Liver (tissue), 9 donors: ENCODE results near the gene CLIC1. TPM values are rescaled to one million over a fixed set of nuclear protein-coding genes. Genes with fewer than 3 reads are reported as not detected.

ENCODE experiments used
- DNase-seq: peaks from one replicate; pipeline ENCODE4 v3.0.0-alpha.2; 2017; ENCODE audit warnings: low spot score
- H3K27ac ChIP-seq, 2 donors: one replicate each; pipeline ENCODE4 v1.7.0; 2013; ENCODE audit warnings: inconsistent platforms in 2 of 2, low read length in 2 of 2, control low read depth in 1 of 2, low read depth in 1 of 2, mild to moderate bottlenecking in 1 of 2
- H3K27me3 ChIP-seq, 4 donors: one replicate each; pipeline versions ENCODE4 v1.6.1 to v1.7.0; 2013; ENCODE audit warnings: low read length in 3 of 4, inconsistent platforms in 1 of 4, mild to moderate bottlenecking in 1 of 4, moderate library complexity in 1 of 4; ENCODE audit not compliant: control insufficient read depth in 4 of 4, insufficient read depth in 4 of 4
- H3K36me3 ChIP-seq, 4 donors: one replicate each; pipeline versions ENCODE4 v1.6.1 to v1.7.0; 2013; ENCODE audit warnings: low read length in 3 of 4, mild to moderate bottlenecking in 3 of 4, low read depth in 1 of 4, moderate library complexity in 1 of 4; ENCODE audit not compliant: control insufficient read depth in 4 of 4, insufficient read depth in 3 of 4
- H3K4me1 ChIP-seq, 4 donors: one replicate each; pipeline versions ENCODE4 v1.6.1 to v1.7.0; 2013; ENCODE audit warnings: low read length in 3 of 4, mild to moderate bottlenecking in 3 of 4, moderate library complexity in 1 of 4; ENCODE audit not compliant: control insufficient read depth in 4 of 4, insufficient read depth in 4 of 4
- H3K4me3 ChIP-seq, 3 donors: one replicate each; pipeline versions ENCODE4 v1.6.1 to v1.7.0; 2013; ENCODE audit warnings: low read length in 3 of 3, control low read depth in 1 of 3, low read depth in 1 of 3, mild to moderate bottlenecking in 1 of 3
- H3K9ac ChIP-seq, 2 donors: one replicate each; pipeline ENCODE4 v1.7.0; 2013; ENCODE audit warnings: low read length in 2 of 2, mild to moderate bottlenecking in 2 of 2, moderate library complexity in 2 of 2, control low read depth in 1 of 2, low read depth in 1 of 2
- H3K9me3 ChIP-seq, 4 donors: one replicate each; pipeline versions ENCODE4 v1.6.1 to v1.7.0; 2013; ENCODE audit warnings: low read length in 3 of 4; ENCODE audit not compliant: control insufficient read depth in 4 of 4
- EGR1 ChIP-seq, 2 donors: IDR thresholded peaks; 2 replicates each; pipeline ENCODE4 v1.6.1; 2016 to 2018; ENCODE audit warnings: antibody characterized with exemption in 2 of 2, low read depth in 2 of 2
- FOXA1 ChIP-seq: IDR thresholded peaks from 2 replicates; pipeline ENCODE4 v1.6.1; 2016; ENCODE audit warnings: antibody characterized with exemption
- FOXA2 ChIP-seq: IDR thresholded peaks from 2 replicates; pipeline ENCODE4 v1.6.1; 2016; ENCODE audit warnings: antibody characterized with exemption
- GABPA ChIP-seq, 2 donors: IDR thresholded peaks in 1 of 2; conservative IDR thresholded peaks in 1 of 2; 2 replicates each; pipeline ENCODE4 v1.6.1; 2016; ENCODE audit warnings: antibody characterized with exemption in 2 of 2, mild to moderate bottlenecking in 1 of 2, moderate library complexity in 1 of 2
- HNF4A ChIP-seq, 2 donors: conservative IDR thresholded peaks; 2 replicates each; pipeline ENCODE4 v1.6.1; 2016; ENCODE audit warnings: antibody characterized with exemption in 2 of 2, mild to moderate bottlenecking in 2 of 2
- HNF4G ChIP-seq: IDR thresholded peaks from 2 replicates; pipeline ENCODE4 v1.6.1; 2016; ENCODE audit warnings: antibody characterized with exemption
- JUND ChIP-seq, 2 donors: IDR thresholded peaks; 2 replicates each; pipeline ENCODE4 v1.6.1; 2016; ENCODE audit warnings: antibody characterized with exemption in 2 of 2
- NR2F2 ChIP-seq: IDR thresholded peaks from 2 replicates; pipeline ENCODE4 v1.6.1; 2016; ENCODE audit warnings: antibody characterized with exemption
- RAD21 ChIP-seq, 2 donors: IDR thresholded peaks; 2 replicates each; pipeline ENCODE4 v1.6.1; 2016; ENCODE audit warnings: antibody characterized with exemption in 2 of 2, mild to moderate bottlenecking in 2 of 2
- RXRA ChIP-seq, 2 donors: IDR thresholded peaks; 2 replicates each; pipeline ENCODE4 v1.6.1; 2017 to 2018; ENCODE audit warnings: antibody characterized with exemption in 2 of 2, mild to moderate bottlenecking in 1 of 2
- SP1 ChIP-seq: IDR thresholded peaks from 2 replicates; pipeline ENCODE4 v1.6.1; 2018; ENCODE audit warnings: antibody characterized with exemption, mild to moderate bottlenecking
- TAF1 ChIP-seq: conservative IDR thresholded peaks from 2 replicates; pipeline ENCODE4 v1.6.1; 2016; ENCODE audit warnings: antibody characterized with exemption, mild to moderate bottlenecking
- YY1 ChIP-seq: IDR thresholded peaks from 2 replicates; pipeline ENCODE4 v1.6.1; 2016; ENCODE audit warnings: antibody characterized with exemption, mild to moderate bottlenecking
- ZBTB33 ChIP-seq: IDR thresholded peaks from 2 replicates; pipeline ENCODE4 v1.6.1; 2016; ENCODE audit warnings: antibody characterized with exemption
- WGBS: extraction: QIAGEN DNeasy Blood & Tissue Kit; methylation state at CpG from one replicate; pipeline ENCODE4 v1.1.7; 2013; 5-methylcytosine and 5-hydroxymethylcytosine counted together
- polyA plus RNA-seq, 2 donors: library from polyadenylated mRNA; stranded (reverse) in 1 of 2; unstranded in 1 of 2; fragments of 200-250 nt in 1 of 2; fragments of >200 nt in 1 of 2; fragmentation: Nextera tagmentation in 1 of 2; extraction: Ambion mirVana in 1 of 2; gene quantifications; one replicate each; pipeline versions ENCODE4 v1.2.1 to v1.2.3, GENCODE V29; 2013 to 2015
- total RNA-seq, 2 donors: library from RNA; depleted of rRNA; stranded (reverse); fragments of >200 nt; gene quantifications; one replicate each; pipeline ENCODE4 v1.2.3, GENCODE V29; 2014
- TF ChIP-seq, protein P1 (sequence below): IDR thresholded peaks from 2 replicates; pipeline ENCODE4 v1.6.1; 2016; ENCODE audit warnings: antibody characterized with exemption, mild to moderate bottlenecking
- TF ChIP-seq, protein P2 (sequence below): IDR thresholded peaks from 2 replicates; pipeline ENCODE4 v1.6.1; 2016; ENCODE audit warnings: antibody characterized with exemption
- TF ChIP-seq, protein P3 (sequence below): IDR thresholded peaks from 2 replicates; pipeline ENCODE4 v1.6.1; 2016; ENCODE audit warnings: antibody characterized with exemption
- TF ChIP-seq, protein P4 (sequence below): fragments of 150-350 bp; IDR thresholded peaks from 2 replicates; pipeline ENCODE4 v1.5.1; 2017; ENCODE audit warnings: improper control_type of control experiment, low read depth, low read length; ENCODE audit not compliant: missing input control
- donor health status: healthy.
- donor health status: healthy.
- donor health status: healthy.
- donor health status: healthy.
- donor health status: healthy.

CLIC1 gene
- total and polyA plus RNA-seq, 4 donors: 56.5 to 124 (median 64.5) TPM

DNA sequence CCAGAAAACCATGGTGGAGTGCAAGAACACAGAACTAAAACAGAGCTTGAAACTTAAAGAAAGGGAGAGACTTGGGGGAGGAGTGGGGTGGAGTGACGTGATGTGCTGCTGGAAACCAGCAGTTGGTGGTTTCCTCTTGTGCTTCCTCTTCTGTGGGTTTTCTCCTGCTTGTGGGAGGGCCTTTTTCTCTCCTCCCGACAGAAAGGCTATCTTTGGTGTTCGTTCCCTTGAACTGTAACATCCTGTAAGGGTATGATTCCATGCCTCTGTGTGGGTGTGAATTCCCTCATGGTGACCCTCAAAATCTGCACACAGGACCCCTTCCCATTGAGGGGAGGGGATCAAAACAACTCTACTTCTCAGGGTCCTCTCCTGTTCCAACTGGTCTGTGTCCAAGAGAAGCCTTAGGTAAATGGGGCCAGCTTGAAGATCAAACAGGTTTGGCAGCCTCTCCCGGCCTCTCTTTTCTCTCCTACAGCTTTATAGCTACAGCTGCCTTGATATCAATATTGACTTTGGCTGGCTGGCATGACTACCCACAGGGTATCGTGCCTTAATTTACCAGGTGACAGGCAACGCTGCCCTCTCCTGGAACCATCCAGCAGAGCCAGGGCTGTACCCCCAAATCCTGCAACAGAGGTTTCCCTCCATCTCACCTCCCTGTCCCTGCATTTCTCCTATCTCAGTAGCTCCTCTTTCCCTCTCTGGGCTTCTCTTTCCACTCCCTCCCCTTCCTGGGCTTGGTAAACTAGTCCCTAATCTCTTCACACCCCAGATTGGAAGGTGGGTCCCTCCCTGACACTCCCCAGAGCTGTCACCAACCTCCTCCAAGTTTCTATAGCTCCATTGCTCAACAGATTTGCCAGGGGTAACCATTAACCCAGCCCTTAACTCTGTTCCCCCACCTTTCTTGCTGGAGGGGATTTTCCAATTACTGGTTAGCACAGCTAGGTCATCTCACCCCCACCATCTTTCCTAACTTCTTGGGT, 2.0 kb upstream of the CLIC1 start:
- Histone ChIP-seq H3K27me3 (no peaks in the 10 kb centered on the region), H3K4me1 (peaks cover 22 to 60% (median 46%) of the 10 kb centered on the region in 4 donors), H3K27ac (peak overlapping the region; percentile 85 to 90), H3K9me3 (no peaks in the 10 kb centered on the region), H3K36me3 (peaks cover 2 to 8% (median 6%) of the 10 kb centered on the region in 4 donors), H3K4me3 (no peak overlapping the region), H3K9ac (peak overlapping the region; percentile 3 to 74)
- DNase-seq: peak; percentile 56
- WGBS: 9% methylated on average over 6 of the region's 6 CpGs
- peak; percentile 67 for TF ChIP-seq FOXA1
- TF ChIP-seq, protein P1, sequence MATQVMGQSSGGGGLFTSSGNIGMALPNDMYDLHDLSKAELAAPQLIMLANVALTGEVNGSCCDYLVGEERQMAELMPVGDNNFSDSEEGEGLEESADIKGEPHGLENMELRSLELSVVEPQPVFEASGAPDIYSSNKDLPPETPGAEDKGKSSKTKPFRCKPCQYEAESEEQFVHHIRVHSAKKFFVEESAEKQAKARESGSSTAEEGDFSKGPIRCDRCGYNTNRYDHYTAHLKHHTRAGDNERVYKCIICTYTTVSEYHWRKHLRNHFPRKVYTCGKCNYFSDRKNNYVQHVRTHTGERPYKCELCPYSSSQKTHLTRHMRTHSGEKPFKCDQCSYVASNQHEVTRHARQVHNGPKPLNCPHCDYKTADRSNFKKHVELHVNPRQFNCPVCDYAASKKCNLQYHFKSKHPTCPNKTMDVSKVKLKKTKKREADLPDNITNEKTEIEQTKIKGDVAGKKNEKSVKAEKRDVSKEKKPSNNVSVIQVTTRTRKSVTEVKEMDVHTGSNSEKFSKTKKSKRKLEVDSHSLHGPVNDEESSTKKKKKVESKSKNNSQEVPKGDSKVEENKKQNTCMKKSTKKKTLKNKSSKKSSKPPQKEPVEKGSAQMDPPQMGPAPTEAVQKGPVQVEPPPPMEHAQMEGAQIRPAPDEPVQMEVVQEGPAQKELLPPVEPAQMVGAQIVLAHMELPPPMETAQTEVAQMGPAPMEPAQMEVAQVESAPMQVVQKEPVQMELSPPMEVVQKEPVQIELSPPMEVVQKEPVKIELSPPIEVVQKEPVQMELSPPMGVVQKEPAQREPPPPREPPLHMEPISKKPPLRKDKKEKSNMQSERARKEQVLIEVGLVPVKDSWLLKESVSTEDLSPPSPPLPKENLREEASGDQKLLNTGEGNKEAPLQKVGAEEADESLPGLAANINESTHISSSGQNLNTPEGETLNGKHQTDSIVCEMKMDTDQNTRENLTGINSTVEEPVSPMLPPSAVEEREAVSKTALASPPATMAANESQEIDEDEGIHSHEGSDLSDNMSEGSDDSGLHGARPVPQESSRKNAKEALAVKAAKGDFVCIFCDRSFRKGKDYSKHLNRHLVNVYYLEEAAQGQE: no peak
- TF ChIP-seq, protein P2, sequence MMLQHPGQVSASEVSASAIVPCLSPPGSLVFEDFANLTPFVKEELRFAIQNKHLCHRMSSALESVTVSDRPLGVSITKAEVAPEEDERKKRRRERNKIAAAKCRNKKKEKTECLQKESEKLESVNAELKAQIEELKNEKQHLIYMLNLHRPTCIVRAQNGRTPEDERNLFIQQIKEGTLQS: no peak
- peak in 1 of 2 donors; percentile 9 for TF ChIP-seq EGR1 (IDR thresholded peaks at IDR 0.05; ENCODE audit: low read depth in 2 of 2)
- TF ChIP-seq, protein P3, sequence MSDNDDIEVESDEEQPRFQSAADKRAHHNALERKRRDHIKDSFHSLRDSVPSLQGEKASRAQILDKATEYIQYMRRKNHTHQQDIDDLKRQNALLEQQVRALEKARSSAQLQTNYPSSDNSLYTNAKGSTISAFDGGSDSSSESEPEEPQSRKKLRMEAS: no peak
- peak; percentile 63 for TF ChIP-seq NR2F2
- TF ChIP-seq TAF1: no peak
- TF ChIP-seq FOXA2: peak; percentile 83
- TF ChIP-seq, protein P4, sequence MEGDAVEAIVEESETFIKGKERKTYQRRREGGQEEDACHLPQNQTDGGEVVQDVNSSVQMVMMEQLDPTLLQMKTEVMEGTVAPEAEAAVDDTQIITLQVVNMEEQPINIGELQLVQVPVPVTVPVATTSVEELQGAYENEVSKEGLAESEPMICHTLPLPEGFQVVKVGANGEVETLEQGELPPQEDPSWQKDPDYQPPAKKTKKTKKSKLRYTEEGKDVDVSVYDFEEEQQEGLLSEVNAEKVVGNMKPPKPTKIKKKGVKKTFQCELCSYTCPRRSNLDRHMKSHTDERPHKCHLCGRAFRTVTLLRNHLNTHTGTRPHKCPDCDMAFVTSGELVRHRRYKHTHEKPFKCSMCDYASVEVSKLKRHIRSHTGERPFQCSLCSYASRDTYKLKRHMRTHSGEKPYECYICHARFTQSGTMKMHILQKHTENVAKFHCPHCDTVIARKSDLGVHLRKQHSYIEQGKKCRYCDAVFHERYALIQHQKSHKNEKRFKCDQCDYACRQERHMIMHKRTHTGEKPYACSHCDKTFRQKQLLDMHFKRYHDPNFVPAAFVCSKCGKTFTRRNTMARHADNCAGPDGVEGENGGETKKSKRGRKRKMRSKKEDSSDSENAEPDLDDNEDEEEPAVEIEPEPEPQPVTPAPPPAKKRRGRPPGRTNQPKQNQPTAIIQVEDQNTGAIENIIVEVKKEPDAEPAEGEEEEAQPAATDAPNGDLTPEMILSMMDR: peak; percentile 23
- TF ChIP-seq GABPA (IDR thresholded peaks at IDR 0.05 in 1 of 2, conservative IDR thresholded peaks at IDR 0.05 in 1 of 2): no peak
- peak in 1 of 2 donors; percentile 3 for TF ChIP-seq RXRA (IDR thresholded peaks at IDR 0.05)
- TF ChIP-seq JUND (IDR thresholded peaks at IDR 0.05): peak in 1 of 2 donors; percentile 5
- peak; percentile 40 to 51 for TF ChIP-seq RAD21 (IDR thresholded peaks at IDR 0.05)
- no peak for TF ChIP-seq HNF4G
- TF ChIP-seq ZBTB33: peak; percentile 1
- TF ChIP-seq SP1: peak; percentile 37
- no peak for TF ChIP-seq YY1
- peak; percentile 10 to 31 for TF ChIP-seq HNF4A (conservative IDR thresholded peaks at IDR 0.05)
